ENCODE measurements around the gene PKP2. TPM values are rescaled to one million over a fixed set of nuclear protein-coding genes. Genes with fewer than 3 reads are reported as not detected.

Gene PKP2
- total and polyA plus RNA-seq, 2 of the 4 experiments (the other 2 are of a cell fraction), result 0.10 to 0.18 TPM

- dilution Hi-C loops (cut with HindIII; ENCODE audit: low sequenced_read_pairs, unreplicated experiment) (no loop called here), in situ Hi-C loops (cut with MboI; ENCODE audit: low sequenced_read_pairs) (no loop called here), intact Hi-C loops (cut with micrococcal nuclease) (no loop called here)
- Histone ChIP-seq H2AFZ (replicated peaks; ENCODE audit: low read length, poor library complexity) (no peak overlapping the region), H3K18ac (ENCODE audit: low read depth, low read length) (no peak overlapping the region), H3K9me1 (ENCODE audit: insufficient read depth, low read length) (no peaks in the 10 kb centered on the region), H3K14ac (replicated peaks; ENCODE audit: low read depth, low read length) (no peak overlapping the region), H3K4ac (ENCODE audit: low read depth, low read length) (no peak overlapping the region), H3K79me1 (ENCODE audit: low read depth in 1 of 2, low read length in 2 of 2) (no peaks in the 10 kb centered on the region), H3K4me1 (ENCODE audit: control insufficient read depth, insufficient read depth, low read length) (no peaks in the 10 kb centered on the region), H3K36me3 (ENCODE audit: control insufficient read depth, insufficient read depth, low read length) (no peaks in the 10 kb centered on the region), H2AK9ac (replicated peaks; ENCODE audit: low read depth, low read length, poor library complexity) (no peak overlapping the region), H4K91ac (ENCODE audit: insufficient read depth, low read depth, low read length) (no peak overlapping the region), H2BK15ac (ENCODE audit: low read depth, low read length) (no peak overlapping the region), H3K9me3 (ENCODE audit: control insufficient read depth, insufficient read depth, low read length) (peaks cover 2% of the 10 kb centered on the region; the same call in 1 of the 2 replicates), H3K27ac (ENCODE audit: insufficient read depth, low read length) (no peak overlapping the region), H3K4me2 (ENCODE audit: low read depth, low read length) (no peak overlapping the region), H4K20me1 (ENCODE audit: insufficient read depth, low read length) (no peaks in the 10 kb centered on the region), H2BK120ac (ENCODE audit: low read depth, low read length) (no peak overlapping the region), H2BK20ac (ENCODE audit: low read depth, low read length) (no peak overlapping the region), H3K9ac (ENCODE audit: low read depth, low read length) (no peak overlapping the region), H3K4me3 (ENCODE audit: insufficient read depth, low read depth, low read length) (no peak overlapping the region), H2AK5ac (ENCODE audit: low read depth, low read length) (no peak overlapping the region), H3K27me3 (ENCODE audit: control insufficient read depth, insufficient read depth, low read length) (peaks cover 18% of the 10 kb centered on the region), H4K5ac (ENCODE audit: low read depth, low read length) (no peak overlapping the region), H3K23ac (ENCODE audit: low read depth, low read length) (no peak overlapping the region), H2BK5ac (ENCODE audit: low read depth, low read length, poor library complexity, severe bottlenecking) (no peak overlapping the region), H4K8ac (ENCODE audit: low read depth in 2 of 2, low read length in 2 of 2) (no peak overlapping the region), H3K56ac (ENCODE audit: extremely low read depth, insufficient read depth, low read length) (no peak overlapping the region)
- no peak for TF ChIP-seq USF2 (IDR thresholded peaks at IDR 0.05; ENCODE audit: low read depth, low read length)
- TF ChIP-seq ELK1 (IDR thresholded peaks at IDR 0.05; ENCODE audit: borderline replicate concordance, low read depth, low read length), result no peak
- no peak for TF ChIP-seq SMC3 (IDR thresholded peaks at IDR 0.05; ENCODE audit: low read depth, low read length)
- no peak for TF ChIP-seq RCOR1 (IDR thresholded peaks at IDR 0.05; ENCODE audit: insufficient replicate concordance, low read length)
- TF ChIP-seq MXI1 (IDR thresholded peaks at IDR 0.05; ENCODE audit: borderline replicate concordance, low read depth, low read length), result no peak
- TF ChIP-seq FOS (IDR thresholded peaks at IDR 0.05; ENCODE audit: low read depth, low read length), result no peak
- TF ChIP-seq RAD21 (IDR thresholded peaks at IDR 0.05; ENCODE audit: low read length), result no peak
- no peak for TF ChIP-seq CHD1 (IDR thresholded peaks at IDR 0.05; ENCODE audit: low read depth, low read length)
- TF ChIP-seq MAFK (IDR thresholded peaks at IDR 0.05; ENCODE audit: low read depth, low read length), result no peak
- POLR2A ChIA-PET (ENCODE audit: unreplicated experiment), result no interaction called here
- BruUV-seq (replicated peaks), result no TSS peak
- CTCF ChIA-PET, result no interaction called here
- WGBS, 2 experiments (ENCODE audit: extremely low coverage in 2 of 2, insufficient read length in 1 of 2), result 60% methylated on average over 1 of the region's 2 CpGs; no CpG with 5 or more reads in 1 of the 2 experiments
- ATAC-seq (ENCODE audit: low read depth) (no peak), DNase-seq (no peak)
Observed at GRCh38 chr12:32894566-32894965, 2.0 kb downstream of the PKP2 start.
